GM20000 (cell line): Measurements from ENCODE around the gene TADA2B.

ENCODE experiments used
- DNase-seq: peaks from one replicate; pipeline ENCODE4 v3.0.0; 2012; ENCODE audit warnings: low spot score
- CTCF ChIP-seq: IDR thresholded peaks from 2 replicates; pipeline ENCODE4 v1.5.1; 2012; ENCODE audit warnings: mild to moderate bottlenecking, control low read depth; ENCODE audit errors: extremely low read depth, missing control alignments

TADA2B gene

DNA sequence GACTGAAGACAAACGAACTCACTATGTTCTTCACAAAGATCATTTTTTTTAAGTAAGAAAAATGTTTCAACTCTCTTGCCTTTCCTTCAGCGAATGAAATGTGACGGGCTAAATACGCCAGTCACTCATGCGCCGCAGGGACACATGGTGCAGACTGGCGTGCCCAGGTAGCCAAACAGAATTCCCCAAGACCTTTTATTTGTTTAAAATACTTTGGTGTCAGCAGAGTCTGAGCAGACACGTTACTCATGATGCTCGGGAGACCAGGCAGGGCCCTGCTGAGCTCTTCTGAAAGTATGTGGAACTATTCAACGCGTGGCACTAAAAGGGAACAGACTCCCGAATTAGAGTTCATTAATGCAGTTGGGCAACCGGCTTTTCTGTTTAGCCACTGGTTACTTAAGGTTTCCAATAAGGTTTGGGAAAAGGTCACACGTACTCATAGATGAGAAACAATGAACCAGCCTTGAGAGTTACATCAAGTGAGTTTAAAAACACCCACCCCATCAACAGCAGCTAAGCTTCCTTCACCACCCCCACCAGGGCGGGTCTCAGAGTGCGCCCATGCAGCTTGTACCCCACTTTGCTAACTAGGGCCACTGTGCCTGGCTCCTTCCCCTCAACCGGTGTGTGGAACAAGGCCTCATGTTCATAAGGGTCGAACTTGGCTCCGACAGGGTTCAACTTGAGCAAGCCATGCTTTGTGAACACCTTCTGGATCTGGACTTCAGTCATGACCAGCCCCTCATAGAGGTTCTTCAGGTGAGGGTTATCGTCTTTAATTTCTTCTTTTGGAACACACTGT is 17.4 kb downstream of the TADA2B start:
- no peak for TF ChIP-seq CTCF

GRCh38 chr4:7061815-7062214 is 18.6 kb downstream of the TADA2B start:
- no peak for DNase-seq
- TF ChIP-seq CTCF: no peak

More for the DNA sequence above, 17.4 kb downstream of the TADA2B start:
- DNase-seq: no peak

GRCh38 chr4:7062816-7063215 is 19.6 kb downstream of the TADA2B start:
- TF ChIP-seq CTCF: no peak
- no peak for DNase-seq

- DNase-seq: no peak
- no peak for TF ChIP-seq CTCF
Observed at GRCh38 chr4:7063362-7063761, 20.2 kb downstream of the TADA2B start.

- no peak for DNase-seq
- no peak for TF ChIP-seq CTCF
Observed at GRCh38 chr4:7066006-7066405, 22.8 kb downstream of the TADA2B start.

GRCh38 chr4:7066493-7066892 is 23.3 kb downstream of the TADA2B start:
- no peak for DNase-seq
- TF ChIP-seq CTCF: no peak

GRCh38 chr4:7067126-7067451 is 23.9 kb downstream of the TADA2B start:
- no peak for TF ChIP-seq CTCF

More at GRCh38 chr4:7067126-7067451, 23.9 kb downstream of the TADA2B start:
- DNase-seq: no peak
